Measurements from ENCODE around the gene C5. TPM values are rescaled to one million over a fixed set of nuclear protein-coding genes. Genes with fewer than 3 reads are reported as not detected.

C5 gene
- total RNA-seq, 2 donors from 2014 or later: 3.5 to 11.1 TPM

DNA sequence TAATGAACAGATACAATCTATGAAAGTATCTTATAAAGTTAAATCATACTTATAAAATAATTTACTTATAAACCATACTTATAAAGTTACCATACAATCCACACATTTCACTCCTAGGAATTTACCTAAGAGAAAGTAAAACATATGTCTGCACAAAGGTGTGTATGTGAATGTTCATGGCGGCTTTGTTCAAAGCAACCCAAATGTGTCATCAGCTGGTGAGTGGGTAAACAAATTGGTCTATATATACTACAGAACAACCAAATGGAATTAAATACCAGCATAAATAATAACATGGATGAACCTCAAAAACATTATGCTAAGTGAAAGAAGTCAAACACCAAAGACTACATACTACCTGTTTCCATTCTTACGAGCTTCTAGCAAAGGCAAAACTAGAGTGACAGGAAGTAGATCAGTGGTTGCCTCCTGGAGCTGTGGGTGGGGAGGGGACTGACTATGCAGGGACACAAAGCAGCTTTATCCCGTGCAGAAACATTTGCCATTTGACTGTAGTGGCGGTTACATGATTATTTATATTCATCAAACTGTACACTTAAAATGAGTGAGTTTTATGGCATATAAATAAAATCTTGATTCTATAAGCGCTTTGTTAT is 134.1 kb downstream of the C5 start:
- H3K36me3 ChIP-seq: no peaks in the 10 kb centered on the region
- no peak overlapping the region for H3K4me3 ChIP-seq
- WGBS: 50% methylated on average over 5 of the region's 5 CpGs
- peak; percentile 26 for DNase-seq (ENCODE audit: low spot score)
- no peaks in the 10 kb centered on the region for H3K4me1 ChIP-seq (replicated peaks)
- TF ChIP-seq POLR2AphosphoS5 (IDR thresholded peaks at IDR 0.05): no peak
- TF ChIP-seq POLR2A (IDR thresholded peaks at IDR 0.05): no peak
- TF ChIP-seq, protein P1, sequence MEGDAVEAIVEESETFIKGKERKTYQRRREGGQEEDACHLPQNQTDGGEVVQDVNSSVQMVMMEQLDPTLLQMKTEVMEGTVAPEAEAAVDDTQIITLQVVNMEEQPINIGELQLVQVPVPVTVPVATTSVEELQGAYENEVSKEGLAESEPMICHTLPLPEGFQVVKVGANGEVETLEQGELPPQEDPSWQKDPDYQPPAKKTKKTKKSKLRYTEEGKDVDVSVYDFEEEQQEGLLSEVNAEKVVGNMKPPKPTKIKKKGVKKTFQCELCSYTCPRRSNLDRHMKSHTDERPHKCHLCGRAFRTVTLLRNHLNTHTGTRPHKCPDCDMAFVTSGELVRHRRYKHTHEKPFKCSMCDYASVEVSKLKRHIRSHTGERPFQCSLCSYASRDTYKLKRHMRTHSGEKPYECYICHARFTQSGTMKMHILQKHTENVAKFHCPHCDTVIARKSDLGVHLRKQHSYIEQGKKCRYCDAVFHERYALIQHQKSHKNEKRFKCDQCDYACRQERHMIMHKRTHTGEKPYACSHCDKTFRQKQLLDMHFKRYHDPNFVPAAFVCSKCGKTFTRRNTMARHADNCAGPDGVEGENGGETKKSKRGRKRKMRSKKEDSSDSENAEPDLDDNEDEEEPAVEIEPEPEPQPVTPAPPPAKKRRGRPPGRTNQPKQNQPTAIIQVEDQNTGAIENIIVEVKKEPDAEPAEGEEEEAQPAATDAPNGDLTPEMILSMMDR (IDR thresholded peaks at IDR 0.05): no peak
- peak overlapping the region; percentile 50 to 75 for H3K27ac ChIP-seq
- no peaks in the 10 kb centered on the region for H3K9me3 ChIP-seq
- intact Hi-C loops (cut with DNase I): loop anchor here (2.0 kb wide), 1 partner anchor 25 kb away; no protein-coding TSS in a partner anchor
- H3K27me3 ChIP-seq (replicated peaks; ENCODE audit: insufficient read depth): no peaks in the 10 kb centered on the region

DNA sequence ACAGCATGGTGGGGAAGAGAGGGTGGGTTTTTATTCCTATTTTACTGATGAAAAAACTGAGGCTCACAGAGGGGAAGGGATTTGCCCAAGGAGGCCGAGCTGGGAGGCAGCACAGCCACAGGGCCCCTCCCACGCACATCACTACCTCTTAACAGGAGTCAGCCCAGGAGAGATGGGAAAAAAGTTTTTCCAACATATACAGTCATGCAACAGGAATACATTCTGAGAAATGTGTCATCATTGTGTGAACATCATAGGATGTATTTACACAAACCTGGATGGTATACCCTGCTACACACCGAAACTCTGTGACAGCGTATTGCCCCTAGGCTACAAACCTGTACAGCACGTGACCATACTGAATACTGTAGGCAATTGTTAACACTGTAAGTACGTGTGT is 135.1 kb downstream of the C5 start:
- no peaks in the 10 kb centered on the region for H3K36me3 ChIP-seq
- intact Hi-C loops (cut with DNase I): no loop called here
- H3K27me3 ChIP-seq (replicated peaks; ENCODE audit: insufficient read depth): no peaks in the 10 kb centered on the region
- no peaks in the 10 kb centered on the region for H3K9me3 ChIP-seq
- no peak for TF ChIP-seq POLR2AphosphoS5 (IDR thresholded peaks at IDR 0.05)
- TF ChIP-seq, protein P1 (IDR thresholded peaks at IDR 0.05): no peak
- TF ChIP-seq POLR2A (IDR thresholded peaks at IDR 0.05): no peak
- H3K27ac ChIP-seq: no peak overlapping the region
- H3K4me3 ChIP-seq: no peak overlapping the region
- no peaks in the 10 kb centered on the region for H3K4me1 ChIP-seq (replicated peaks)
- WGBS: 93% methylated on average over 6 of the region's 6 CpGs
- no peak for DNase-seq (ENCODE audit: low spot score)

- TF ChIP-seq POLR2AphosphoS5 (IDR thresholded peaks at IDR 0.05) (peak; percentile 5), POLR2A (IDR thresholded peaks at IDR 0.05) (no peak)
- TF ChIP-seq, protein P1 (IDR thresholded peaks at IDR 0.05): no peak
- Histone ChIP-seq H3K36me3 (no peaks in the 10 kb centered on the region), H3K4me3 (no peak overlapping the region), H3K4me1 (replicated peaks) (no peaks in the 10 kb centered on the region), H3K27me3 (replicated peaks; ENCODE audit: insufficient read depth) (no peaks in the 10 kb centered on the region), H3K9me3 (no peaks in the 10 kb centered on the region), H3K27ac (no peak overlapping the region)
- WGBS: 58% methylated on average over 3 of the region's 3 CpGs
- no peak for DNase-seq (ENCODE audit: low spot score)
- intact Hi-C loops (cut with DNase I): no loop called here
These were observed 135.7 kb downstream of the C5 start for GRCh38 chr9:120914396-120914795.

- no peaks in the 10 kb centered on the region for H3K9me3 ChIP-seq
- H3K36me3 ChIP-seq: no peaks in the 10 kb centered on the region
- intact Hi-C loops (cut with DNase I): no loop called here
- no peaks in the 10 kb centered on the region for H3K4me1 ChIP-seq (replicated peaks)
- H3K4me3 ChIP-seq: no peak overlapping the region
- TF ChIP-seq POLR2A (IDR thresholded peaks at IDR 0.05) (no peak), POLR2AphosphoS5 (IDR thresholded peaks at IDR 0.05) (no peak)
- TF ChIP-seq, protein P1 (IDR thresholded peaks at IDR 0.05): no peak
- 85% methylated on average over 4 of the region's 4 CpGs for WGBS
- DNase-seq (ENCODE audit: low spot score): no peak
- H3K27me3 ChIP-seq (replicated peaks; ENCODE audit: insufficient read depth): no peaks in the 10 kb centered on the region
- no peak overlapping the region for H3K27ac ChIP-seq
These were observed 136.3 kb downstream of the C5 start for GRCh38 chr9:120913647-120914264.
